ENCODE data around the gene MCM5.
A peak's percentile ranks its signal among the peaks of the same experiment; 100 is the strongest.

The MCM5 gene

DNA sequence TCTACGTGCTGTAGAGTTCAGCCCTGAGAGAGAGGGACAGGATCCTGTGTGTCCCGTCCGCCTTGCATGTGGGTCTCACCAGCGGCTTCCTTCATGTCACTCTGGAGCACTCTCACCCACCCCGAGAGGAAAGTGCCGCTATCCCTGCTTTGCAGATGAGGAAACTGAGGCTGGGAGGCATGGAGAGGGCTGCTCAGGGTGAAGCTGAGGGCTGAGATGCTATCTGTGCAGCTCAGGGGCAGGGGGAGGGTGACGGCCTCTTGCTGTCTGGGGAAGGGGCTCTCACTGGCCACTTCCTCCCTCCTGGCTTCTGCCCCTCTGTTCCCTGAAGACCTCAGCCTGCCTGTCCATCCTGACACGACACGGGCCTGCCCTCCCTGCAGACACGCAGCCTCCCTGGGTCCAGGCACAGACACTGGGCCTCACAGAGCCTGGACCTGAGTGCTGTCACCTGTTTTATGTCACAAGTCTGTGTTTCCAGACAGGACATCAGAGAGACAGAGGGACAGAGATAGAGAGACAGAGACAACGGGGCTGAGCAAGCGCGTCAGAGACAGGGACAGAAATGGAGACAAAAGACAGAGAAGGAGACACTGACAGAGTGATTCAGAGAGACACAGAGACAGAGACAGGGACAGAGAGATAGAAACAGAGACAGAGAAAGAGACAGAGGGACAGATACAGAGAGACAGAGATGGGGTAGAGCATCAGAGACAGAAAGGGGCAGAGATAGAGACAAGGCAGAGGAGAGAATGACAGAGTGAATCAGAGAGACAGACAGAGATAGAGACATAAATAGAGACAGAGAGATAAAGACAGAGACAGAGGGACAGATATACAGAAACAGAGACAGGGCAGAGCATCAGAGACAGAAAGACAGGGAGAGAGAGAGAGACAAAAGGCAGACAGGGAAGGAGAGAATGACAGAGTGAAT, 53.1 kb downstream of the MCM5 start:
- Histone ChIP-seq H3K23ac (ENCODE audit: low read length) (no peak overlapping the region), H3K4me2 (ENCODE audit: low read length) (no peak overlapping the region), H2BK120ac (ENCODE audit: low read depth, low read length) (no peak overlapping the region), H2BK5ac (ENCODE audit: low read length) (no peak overlapping the region), H3K79me2 (ENCODE audit: control insufficient read depth, insufficient read depth, low read length) (no peaks in the 10 kb centered on the region), H3K4me1 (ENCODE audit: control insufficient read depth, low read depth, low read length) (no peaks in the 10 kb centered on the region), H3K56ac (ENCODE audit: low read length) (no peak overlapping the region), H3K9ac (ENCODE audit: low read length) (no peak overlapping the region), H3K36me3 (ENCODE audit: control insufficient read depth, insufficient read depth, low read length) (no peaks in the 10 kb centered on the region), H3K27me3 (ENCODE audit: insufficient read depth, low read length, poor library complexity) (no peaks in the 10 kb centered on the region), H3K4ac (ENCODE audit: low read depth, low read length) (no peak overlapping the region), H2BK15ac (replicated peaks; ENCODE audit: low read depth) (no peak overlapping the region), H3K27ac (ENCODE audit: low read depth, low read length) (no peak overlapping the region), H4K5ac (ENCODE audit: low read length) (no peak overlapping the region), H3K79me1 (ENCODE audit: low read length) (no peaks in the 10 kb centered on the region), H3K18ac (ENCODE audit: low read length) (no peak overlapping the region), H4K8ac (ENCODE audit: low read depth, low read length) (no peak overlapping the region), H3K4me3 (ENCODE audit: low read length) (no peak overlapping the region), H2AK5ac (ENCODE audit: low read length) (no peak overlapping the region)
- WGBS (ENCODE audit: extremely low coverage, insufficient coverage, low lambda C conversion rate): no CpG with 5 or more reads among the region's 13 CpGs
- no peak for DNase-seq

DNA sequence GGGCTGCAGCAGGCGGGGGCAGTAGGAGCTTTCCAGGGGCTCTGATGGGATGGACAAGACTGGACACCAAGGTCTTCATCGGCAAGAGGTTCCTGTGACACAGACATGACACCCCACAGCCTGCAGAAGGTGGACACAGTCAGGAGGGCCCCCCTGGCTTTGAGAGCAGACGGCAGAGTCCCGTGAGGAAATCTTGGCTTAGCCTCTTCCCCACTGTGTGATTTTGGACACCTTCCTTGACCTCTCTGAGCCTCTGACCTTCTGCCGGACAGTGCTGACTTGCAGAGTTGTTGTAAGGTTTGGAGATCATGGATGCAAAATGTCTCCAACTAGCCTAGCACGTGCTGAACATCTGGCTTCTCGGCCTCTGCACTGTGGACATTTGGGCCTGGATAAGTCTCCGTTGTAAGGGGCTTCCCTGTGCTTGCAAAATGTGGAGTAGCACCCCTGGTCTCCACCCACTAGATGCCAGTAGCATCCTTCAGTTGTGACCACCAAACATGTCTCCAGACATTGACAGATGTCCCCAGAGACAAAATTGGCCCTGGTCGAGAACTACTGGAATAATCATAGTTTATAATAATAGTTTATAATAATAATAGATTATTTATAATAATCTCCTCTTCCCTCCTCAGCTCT, 54.6 kb downstream of the MCM5 start:
- no peak overlapping the region for H3K27ac ChIP-seq (ENCODE audit: low read depth, low read length)
- no CpG with 5 or more reads among the region's 9 CpGs for WGBS (ENCODE audit: extremely low coverage, insufficient coverage, low lambda C conversion rate)
- no peaks in the 10 kb centered on the region for H3K4me1 ChIP-seq (ENCODE audit: control insufficient read depth, low read depth, low read length)
- no peaks in the 10 kb centered on the region for H3K79me1 ChIP-seq (ENCODE audit: low read length)
- H2BK120ac ChIP-seq (ENCODE audit: low read depth, low read length): no peak overlapping the region
- no peak overlapping the region for H3K4me3 ChIP-seq (ENCODE audit: low read length)
- no peaks in the 10 kb centered on the region for H3K36me3 ChIP-seq (ENCODE audit: control insufficient read depth, insufficient read depth, low read length)
- H3K4me2 ChIP-seq (ENCODE audit: low read length): no peak overlapping the region
- H2BK5ac ChIP-seq (ENCODE audit: low read length): no peak overlapping the region
- no peak overlapping the region for H3K9ac ChIP-seq (ENCODE audit: low read length)
- peak; percentile 37 for DNase-seq
- H4K8ac ChIP-seq (ENCODE audit: low read depth, low read length): no peak overlapping the region
- no peaks in the 10 kb centered on the region for H3K27me3 ChIP-seq (ENCODE audit: insufficient read depth, low read length, poor library complexity)
- H3K23ac ChIP-seq (ENCODE audit: low read length): no peak overlapping the region
- no peak overlapping the region for H4K5ac ChIP-seq (ENCODE audit: low read length)
- H2AK5ac ChIP-seq (ENCODE audit: low read length): no peak overlapping the region
- H3K56ac ChIP-seq (ENCODE audit: low read length): no peak overlapping the region
- H3K18ac ChIP-seq (ENCODE audit: low read length): no peak overlapping the region
- no peaks in the 10 kb centered on the region for H3K79me2 ChIP-seq (ENCODE audit: control insufficient read depth, insufficient read depth, low read length)
- no peak overlapping the region for H3K4ac ChIP-seq (ENCODE audit: low read depth, low read length)
- no peak overlapping the region for H2BK15ac ChIP-seq (replicated peaks; ENCODE audit: low read depth)

DNA sequence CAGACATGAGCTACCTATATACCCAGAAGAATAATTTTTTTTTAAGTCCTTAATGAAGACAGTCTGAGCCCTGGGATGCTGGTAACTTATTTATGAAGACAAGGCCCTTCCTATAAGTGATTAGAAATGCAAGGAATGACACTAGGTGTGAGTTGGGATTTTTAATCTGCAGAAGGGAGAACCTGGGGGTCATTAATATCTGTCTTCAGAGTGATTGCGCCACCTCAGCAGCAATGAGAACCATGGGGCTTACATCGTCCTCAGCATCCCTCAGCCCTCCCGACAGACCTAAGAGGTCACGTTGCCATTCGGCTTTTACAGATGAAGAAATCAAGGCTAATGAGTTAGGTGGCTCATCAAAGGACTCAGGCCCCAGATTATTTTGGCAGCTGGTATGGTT, 55.6 kb downstream of the MCM5 start:
- Histone ChIP-seq H3K4me1 (ENCODE audit: control insufficient read depth, low read depth, low read length) (no peaks in the 10 kb centered on the region), H2BK15ac (replicated peaks; ENCODE audit: low read depth) (no peak overlapping the region), H4K5ac (ENCODE audit: low read length) (no peak overlapping the region), H3K27ac (ENCODE audit: low read depth, low read length) (no peak overlapping the region), H3K9ac (ENCODE audit: low read length) (no peak overlapping the region), H3K23ac (ENCODE audit: low read length) (no peak overlapping the region), H3K56ac (ENCODE audit: low read length) (no peak overlapping the region), H3K36me3 (ENCODE audit: control insufficient read depth, insufficient read depth, low read length) (no peaks in the 10 kb centered on the region), H2BK5ac (ENCODE audit: low read length) (no peak overlapping the region), H3K4ac (ENCODE audit: low read depth, low read length) (no peak overlapping the region), H2BK120ac (ENCODE audit: low read depth, low read length) (no peak overlapping the region), H3K79me2 (ENCODE audit: control insufficient read depth, insufficient read depth, low read length) (no peaks in the 10 kb centered on the region), H3K4me2 (ENCODE audit: low read length) (no peak overlapping the region), H4K8ac (ENCODE audit: low read depth, low read length) (no peak overlapping the region), H3K18ac (ENCODE audit: low read length) (no peak overlapping the region), H2AK5ac (ENCODE audit: low read length) (no peak overlapping the region), H3K79me1 (ENCODE audit: low read length) (no peaks in the 10 kb centered on the region), H3K27me3 (ENCODE audit: insufficient read depth, low read length, poor library complexity) (no peaks in the 10 kb centered on the region), H3K4me3 (ENCODE audit: low read length) (no peak overlapping the region)
- DNase-seq: no peak
- WGBS (ENCODE audit: extremely low coverage, insufficient coverage, low lambda C conversion rate): no CpG with 5 or more reads among the region's 5 CpGs

DNA sequence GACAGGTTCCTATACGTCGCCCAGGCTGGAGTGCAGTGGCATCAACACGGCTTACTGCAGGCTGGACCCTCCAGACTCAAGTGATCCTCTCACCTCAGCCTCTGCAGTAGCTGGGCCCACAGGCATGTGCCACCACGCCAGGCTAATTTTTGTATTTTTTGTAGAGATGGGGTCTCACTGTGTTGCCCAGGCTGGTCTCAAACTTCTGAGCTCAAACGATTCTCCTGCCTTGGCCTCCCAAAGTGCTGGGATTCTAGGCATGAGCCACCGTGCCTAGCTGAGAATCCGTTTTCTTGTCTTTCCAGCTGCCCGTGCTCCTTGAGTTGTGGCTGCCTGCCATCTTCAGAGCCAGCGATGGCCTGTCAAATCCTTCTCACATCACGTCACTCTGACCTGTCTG, 56.8 kb downstream of the MCM5 start:
- no peaks in the 10 kb centered on the region for H3K4me1 ChIP-seq (ENCODE audit: control insufficient read depth, low read depth, low read length)
- H3K18ac ChIP-seq (ENCODE audit: low read length): no peak overlapping the region
- H2AK5ac ChIP-seq (ENCODE audit: low read length): no peak overlapping the region

DNA sequence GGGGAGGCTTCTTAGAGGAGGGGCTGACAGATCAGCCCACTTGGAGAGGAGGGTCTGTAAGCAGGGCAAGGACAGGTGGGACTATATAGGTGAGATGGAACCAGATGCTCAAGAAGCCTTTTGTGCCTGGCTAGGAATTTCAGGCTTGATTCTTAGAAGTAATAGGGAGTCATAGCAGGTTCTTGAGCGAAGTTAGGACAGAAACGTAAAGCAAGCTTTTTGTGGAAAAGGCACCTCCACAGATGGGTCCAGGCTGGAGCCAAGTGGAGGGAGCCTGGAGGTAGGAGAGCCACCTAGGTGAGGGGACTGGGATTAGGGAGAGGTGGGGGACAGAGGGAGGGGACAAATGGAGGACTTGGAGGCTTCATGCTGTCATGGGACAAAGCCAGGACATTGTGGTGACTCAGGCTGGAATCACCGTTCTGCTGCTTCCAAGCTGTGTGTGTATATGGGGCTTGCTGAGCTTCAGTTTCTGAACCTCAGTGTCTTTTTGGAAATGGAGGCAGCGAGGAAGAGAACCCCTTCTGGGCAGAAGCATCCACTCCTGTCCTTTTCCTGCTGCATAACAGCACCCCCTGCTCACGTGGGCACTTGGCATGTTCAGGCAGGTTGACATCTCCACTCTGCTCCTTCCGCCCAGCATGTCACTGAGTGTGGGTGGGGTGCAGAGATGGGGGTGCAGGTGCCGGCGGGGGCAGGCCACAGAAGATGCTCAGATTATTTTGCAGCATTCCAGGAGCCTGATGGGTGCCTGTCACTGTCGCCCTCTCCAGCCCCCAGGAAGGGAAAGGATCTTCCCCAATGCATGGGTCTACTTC, 58.0 kb downstream of the MCM5 start:
- Histone ChIP-seq H3K18ac (ENCODE audit: low read length) (no peak overlapping the region), H2BK120ac (ENCODE audit: low read depth, low read length) (no peak overlapping the region), H3K23ac (ENCODE audit: low read length) (no peak overlapping the region), H3K79me1 (ENCODE audit: low read length) (no peaks in the 10 kb centered on the region), H2AK5ac (ENCODE audit: low read length) (no peak overlapping the region), H3K27me3 (ENCODE audit: insufficient read depth, low read length, poor library complexity) (no peaks in the 10 kb centered on the region), H2BK15ac (replicated peaks; ENCODE audit: low read depth) (no peak overlapping the region), H4K5ac (ENCODE audit: low read length) (no peak overlapping the region), H3K56ac (ENCODE audit: low read length) (no peak overlapping the region), H3K4me1 (ENCODE audit: control insufficient read depth, low read depth, low read length) (no peaks in the 10 kb centered on the region), H3K4ac (ENCODE audit: low read depth, low read length) (no peak overlapping the region), H3K4me3 (ENCODE audit: low read length) (no peak overlapping the region), H2BK5ac (ENCODE audit: low read length) (no peak overlapping the region), H3K27ac (ENCODE audit: low read depth, low read length) (no peak overlapping the region), H4K8ac (ENCODE audit: low read depth, low read length) (no peak overlapping the region), H3K36me3 (ENCODE audit: control insufficient read depth, insufficient read depth, low read length) (no peaks in the 10 kb centered on the region), H3K4me2 (ENCODE audit: low read length) (no peak overlapping the region), H3K79me2 (ENCODE audit: control insufficient read depth, insufficient read depth, low read length) (no peaks in the 10 kb centered on the region), H3K9ac (ENCODE audit: low read length) (no peak overlapping the region)
- WGBS (ENCODE audit: extremely low coverage, insufficient coverage, low lambda C conversion rate): no CpG with 5 or more reads among the region's 9 CpGs
- no peak for DNase-seq

More for the DNA sequence above, 56.8 kb downstream of the MCM5 start:
- H3K79me2 ChIP-seq (ENCODE audit: control insufficient read depth, insufficient read depth, low read length): no peaks in the 10 kb centered on the region
- no CpG with 5 or more reads among the region's 10 CpGs for WGBS (ENCODE audit: extremely low coverage, insufficient coverage, low lambda C conversion rate)
- H2BK120ac ChIP-seq (ENCODE audit: low read depth, low read length): no peak overlapping the region
- no peak overlapping the region for H3K4me2 ChIP-seq (ENCODE audit: low read length)
- H3K23ac ChIP-seq (ENCODE audit: low read length): no peak overlapping the region
- no peak for DNase-seq
- H3K36me3 ChIP-seq (ENCODE audit: control insufficient read depth, insufficient read depth, low read length): no peaks in the 10 kb centered on the region
- H3K9ac ChIP-seq (ENCODE audit: low read length): no peak overlapping the region
- H4K5ac ChIP-seq (ENCODE audit: low read length): no peak overlapping the region
- no peak overlapping the region for H4K8ac ChIP-seq (ENCODE audit: low read depth, low read length)
- H3K27me3 ChIP-seq (ENCODE audit: insufficient read depth, low read length, poor library complexity): no peaks in the 10 kb centered on the region
- H2BK15ac ChIP-seq (replicated peaks; ENCODE audit: low read depth): no peak overlapping the region
- H3K56ac ChIP-seq (ENCODE audit: low read length): no peak overlapping the region
- no peak overlapping the region for H3K27ac ChIP-seq (ENCODE audit: low read depth, low read length)
- no peak overlapping the region for H3K4ac ChIP-seq (ENCODE audit: low read depth, low read length)
- no peak overlapping the region for H2BK5ac ChIP-seq (ENCODE audit: low read length)
- no peaks in the 10 kb centered on the region for H3K79me1 ChIP-seq (ENCODE audit: low read length)
- no peak overlapping the region for H3K4me3 ChIP-seq (ENCODE audit: low read length)
